ENCODE measurements around the gene EML5.

EML5 gene

DNA sequence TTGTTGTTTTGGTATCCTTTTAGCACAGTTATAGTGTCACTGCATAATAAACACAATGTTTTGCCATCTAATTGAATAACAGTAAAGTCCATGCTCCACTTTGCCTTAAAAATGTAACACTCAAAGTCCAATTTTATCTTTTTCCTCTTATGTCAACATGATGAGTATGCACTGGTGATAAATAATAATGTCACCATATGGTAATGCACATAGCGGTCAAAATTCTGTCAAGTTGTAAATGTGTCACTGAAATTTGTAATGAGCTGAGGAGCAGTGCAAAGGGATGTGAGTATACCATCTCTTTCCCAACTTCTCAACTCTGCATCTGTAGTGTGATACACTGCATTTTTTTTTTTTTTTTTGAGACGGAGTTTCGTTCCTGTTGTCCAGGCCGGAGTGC lies 65.7 kb downstream of the EML5 start:
- DNase-seq (ENCODE audit: low read depth in 3 of 3) = no peak

DNA sequence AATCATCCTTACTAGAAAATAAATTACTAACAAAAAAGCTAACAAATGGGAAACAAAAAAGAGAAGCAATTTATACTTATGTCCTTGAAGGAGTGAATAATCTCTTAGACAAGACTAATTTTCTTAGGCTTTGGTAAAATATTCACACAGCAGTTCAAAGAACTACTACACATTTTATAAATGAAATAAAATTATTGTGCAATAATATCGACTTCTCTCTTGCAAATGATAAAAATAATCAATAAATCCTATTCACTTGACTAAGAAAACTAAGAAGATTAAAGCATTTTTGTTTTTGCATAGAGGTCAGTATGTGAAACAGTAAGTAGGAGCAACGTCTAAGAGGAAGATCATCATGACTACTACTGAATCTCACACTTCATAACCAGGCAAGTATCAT lies 82.0 kb downstream of the EML5 start:
- no peak for DNase-seq (ENCODE audit: low read depth in 3 of 3)

DNA sequence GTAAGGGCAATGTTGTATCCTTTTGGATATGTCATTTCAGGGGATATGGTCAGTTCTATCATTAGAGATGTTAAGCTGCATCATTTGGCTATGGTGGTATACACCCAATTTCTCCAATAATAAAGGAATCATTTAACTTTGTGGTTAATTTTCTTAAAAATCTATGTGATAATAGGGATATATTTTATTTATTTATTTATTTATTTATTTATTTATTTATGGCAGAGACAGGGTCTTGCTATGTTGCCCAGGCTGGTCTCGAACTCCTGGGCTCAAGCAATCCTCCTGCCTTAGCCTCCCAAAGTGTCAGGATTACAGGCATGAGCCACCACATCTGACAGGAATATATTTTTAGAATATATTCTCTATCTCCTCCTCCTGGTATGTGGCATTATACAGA lies 85.7 kb downstream of the EML5 start:
- DNase-seq (ENCODE audit: low read depth in 3 of 3) = no peak

DNA sequence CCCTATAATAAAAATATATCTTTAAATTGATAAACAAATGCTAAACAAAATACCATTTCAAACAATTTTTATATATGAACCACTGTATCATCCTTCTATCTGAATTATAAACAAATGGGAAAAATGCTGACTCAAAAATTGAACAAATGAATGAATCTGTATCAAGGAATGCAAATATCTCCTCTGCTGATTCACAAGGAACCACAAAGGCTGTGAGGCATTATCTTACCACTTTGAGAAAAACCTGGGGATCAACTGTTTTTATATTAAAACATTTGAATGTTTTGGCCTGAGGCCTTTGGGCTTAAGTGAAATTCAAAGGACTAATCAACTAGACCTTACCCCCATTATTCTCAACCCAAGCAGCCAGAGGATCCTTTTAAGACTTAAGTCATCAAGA lies 86.3 kb downstream of the EML5 start:
- no peak for DNase-seq (ENCODE audit: low read depth in 3 of 3)

DNA sequence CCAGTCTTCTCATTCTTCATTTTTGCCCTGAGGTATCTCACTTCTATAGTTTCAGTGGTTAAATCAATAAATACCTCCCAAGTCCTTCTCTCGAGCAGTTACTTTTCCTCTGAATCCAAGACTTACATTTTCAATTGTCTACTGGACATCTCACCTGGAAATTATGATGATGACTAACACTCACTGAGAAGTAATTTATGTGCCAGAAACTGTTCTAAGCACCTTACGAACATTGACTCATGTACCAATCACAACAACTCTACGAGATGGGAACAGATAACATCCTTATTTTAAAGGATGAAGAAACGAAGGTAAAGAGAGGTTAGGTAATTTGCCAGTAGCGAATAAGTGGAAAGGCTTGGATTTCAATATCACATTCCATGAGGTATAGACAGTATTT lies 94.1 kb downstream of the EML5 start:
- DNase-seq (ENCODE audit: low read depth in 3 of 3) = no peak

DNA sequence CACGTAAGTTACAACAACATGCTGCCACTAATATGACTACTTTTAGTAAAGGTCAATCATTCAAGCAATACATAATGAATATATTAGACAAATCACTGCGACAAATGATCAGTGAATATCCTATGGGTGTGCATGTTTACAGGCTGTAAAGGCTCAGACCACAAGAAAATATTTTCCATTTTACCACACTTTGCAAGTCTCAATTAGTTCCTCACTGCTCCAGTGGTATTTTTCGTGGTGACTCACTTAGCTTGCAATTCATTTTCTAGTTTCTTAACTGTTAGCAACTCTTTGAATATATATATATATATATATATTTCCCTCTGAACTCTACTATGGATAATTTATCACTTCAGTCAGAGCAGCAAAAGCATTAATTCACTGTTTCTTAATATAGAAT lies 96.9 kb downstream of the EML5 start:
- DNase-seq (ENCODE audit: low read depth in 3 of 3) = no peak

DNA sequence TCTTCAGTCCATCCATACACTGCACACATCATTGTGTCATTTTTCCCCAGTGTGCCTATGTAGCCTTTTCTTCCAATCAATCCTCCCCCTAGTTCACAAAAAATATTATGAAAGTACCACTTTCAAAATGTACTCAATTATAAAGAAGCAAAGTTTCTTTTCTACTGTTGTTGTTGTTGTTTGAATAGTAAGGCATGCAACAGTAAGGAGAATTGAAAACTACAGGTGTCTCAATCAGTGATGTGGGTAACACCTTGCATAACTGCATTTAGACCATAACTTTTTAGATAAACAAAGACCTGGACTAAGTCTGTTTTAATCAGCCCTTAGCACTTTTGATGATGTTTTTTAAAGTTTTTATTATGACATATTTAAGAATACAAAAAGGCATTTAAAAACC lies 104.4 kb downstream of the EML5 start:
- no peak for DNase-seq (ENCODE audit: low read depth in 3 of 3)

DNA sequence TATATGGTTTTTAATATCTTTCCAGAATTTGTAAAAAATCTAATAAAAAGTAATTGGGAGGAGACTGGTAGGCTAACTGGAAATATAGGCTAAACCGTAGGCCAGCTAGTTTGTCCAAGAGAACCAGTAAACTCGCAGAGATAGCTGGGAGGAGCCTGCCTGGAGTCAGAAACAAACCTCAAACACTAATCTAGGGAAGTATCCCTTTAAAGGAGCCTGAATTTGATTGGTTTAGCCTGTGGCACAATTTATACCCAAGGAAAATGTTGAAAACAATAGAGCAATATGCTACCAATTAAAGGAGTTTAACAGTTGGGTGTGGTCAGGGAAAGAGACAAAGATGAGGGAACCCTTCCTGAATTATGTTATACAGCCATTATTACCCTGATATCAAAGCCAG lies 109.6 kb downstream of the EML5 start:
- DNase-seq (ENCODE audit: low read depth in 3 of 3) = no peak

DNA sequence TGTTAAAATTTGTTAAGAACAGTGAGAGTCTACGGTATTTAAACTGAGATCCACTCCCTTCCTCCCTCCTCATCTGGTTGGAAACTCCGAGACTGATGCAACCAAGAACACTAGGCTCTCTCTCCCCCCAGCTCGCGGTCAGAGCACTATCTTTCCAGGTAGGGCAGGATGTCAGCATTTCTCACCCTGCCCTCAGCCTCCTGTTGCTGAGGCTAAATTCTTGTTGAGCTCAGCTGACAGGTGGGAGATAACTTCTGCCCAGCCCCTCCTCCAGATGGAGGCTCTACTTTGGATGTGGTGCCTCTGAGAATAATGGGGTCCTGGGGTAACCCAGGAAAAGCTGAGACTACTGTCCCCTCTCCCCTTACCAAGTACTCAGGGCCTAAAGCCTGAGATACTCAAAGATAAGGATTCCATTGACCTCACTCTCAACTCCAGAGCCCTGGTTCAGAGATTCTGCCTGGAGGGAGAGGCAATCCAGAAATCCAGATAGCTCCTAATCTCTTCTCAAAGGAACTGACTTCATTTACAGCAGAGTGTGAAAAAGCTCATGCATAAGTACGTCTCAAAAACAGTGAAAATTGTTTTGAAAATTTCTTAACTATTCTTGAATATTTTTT lies 110.1 kb downstream of the EML5 start:
- no peak for DNase-seq (ENCODE audit: low read depth in 3 of 3)

DNA sequence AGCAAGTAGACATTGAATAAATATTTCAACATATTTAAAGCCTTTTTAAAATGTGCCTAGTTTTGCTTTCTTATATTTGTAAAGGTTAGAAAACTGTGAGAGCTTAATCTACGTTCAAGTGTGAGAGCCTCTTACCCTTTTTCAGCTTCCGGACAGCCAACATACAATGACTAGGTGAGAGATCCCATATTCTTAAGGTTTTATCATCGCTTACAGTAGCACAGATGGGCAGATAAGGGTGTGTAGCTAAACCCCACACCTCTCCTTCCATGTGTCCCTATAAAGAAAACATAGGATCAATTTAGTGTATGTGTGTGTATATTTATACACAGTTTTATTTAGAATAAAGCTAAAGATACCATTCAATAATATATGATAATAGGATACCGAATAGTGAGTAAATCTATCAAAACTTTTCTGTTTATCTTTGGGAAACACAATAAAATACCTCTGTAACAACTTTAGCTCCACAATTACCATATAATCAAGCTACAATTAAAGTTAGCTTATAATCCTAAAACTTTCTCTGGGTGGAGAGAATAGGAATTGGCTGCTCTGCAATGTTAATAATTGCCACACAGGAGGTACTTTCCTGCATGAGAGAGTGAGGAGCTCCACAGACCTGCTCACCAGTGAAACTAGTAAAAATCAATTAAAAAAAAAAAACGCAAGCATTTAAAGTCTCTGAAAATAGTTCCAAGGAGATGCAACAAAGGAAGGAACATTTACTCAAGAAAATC lies 110.8 kb downstream of the EML5 start:
- no peak for DNase-seq (ENCODE audit: low read depth in 3 of 3)

DNA sequence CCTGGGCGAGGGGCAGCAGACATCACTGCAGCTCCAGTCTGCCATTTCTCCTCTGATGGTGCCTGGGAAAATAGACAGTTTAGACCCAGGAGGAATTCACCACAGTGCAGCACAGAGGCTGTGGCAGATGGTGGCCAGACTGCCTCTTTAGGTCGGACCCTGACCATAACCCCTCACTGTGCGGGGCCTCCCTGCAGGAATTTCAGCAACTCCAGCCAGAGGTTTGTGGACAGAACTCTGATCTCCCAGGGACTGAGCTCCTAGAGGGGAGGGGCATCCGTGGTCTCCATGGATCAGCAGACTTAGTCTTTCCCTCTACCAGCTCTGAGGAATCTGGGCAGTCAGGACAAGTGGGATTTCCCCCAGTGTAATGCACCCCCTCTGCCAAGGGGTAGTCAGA lies 123.4 kb downstream of the EML5 start:
- DNase-seq (ENCODE audit: low read depth in 3 of 3) = no peak

DNA sequence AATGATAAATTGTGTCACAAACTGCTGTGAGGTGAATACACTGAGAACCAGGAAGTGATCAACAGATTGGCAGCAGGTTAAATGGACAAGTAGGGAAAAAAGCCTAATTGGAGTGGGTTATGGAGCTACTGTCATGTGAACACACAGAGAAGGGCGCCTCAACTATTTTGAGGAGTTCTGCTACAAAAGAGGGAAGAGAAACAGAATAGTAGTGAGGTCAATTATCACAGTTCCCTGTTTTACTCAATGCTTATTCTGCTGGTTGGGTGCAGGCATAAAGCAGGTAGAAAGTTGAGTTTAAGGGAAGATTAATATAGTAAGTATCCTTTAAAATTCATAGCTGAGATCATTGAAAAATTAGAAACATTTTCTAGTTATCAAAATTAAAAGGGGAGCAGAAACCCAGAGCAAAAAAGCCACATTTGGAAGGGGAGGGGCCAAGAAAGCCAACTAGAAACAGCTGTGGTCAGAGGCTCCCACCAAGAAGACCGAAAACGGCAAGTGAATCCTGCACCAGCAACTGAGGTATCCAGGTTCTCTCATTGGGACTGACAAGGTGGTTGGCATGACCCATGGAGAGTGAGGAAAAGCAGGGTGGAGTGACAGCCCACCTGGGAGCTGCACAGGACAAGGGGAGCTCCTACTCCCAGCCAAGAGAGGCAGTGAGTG lies 124.2 kb downstream of the EML5 start:
- no peak for DNase-seq (ENCODE audit: low read depth in 3 of 3)

DNA sequence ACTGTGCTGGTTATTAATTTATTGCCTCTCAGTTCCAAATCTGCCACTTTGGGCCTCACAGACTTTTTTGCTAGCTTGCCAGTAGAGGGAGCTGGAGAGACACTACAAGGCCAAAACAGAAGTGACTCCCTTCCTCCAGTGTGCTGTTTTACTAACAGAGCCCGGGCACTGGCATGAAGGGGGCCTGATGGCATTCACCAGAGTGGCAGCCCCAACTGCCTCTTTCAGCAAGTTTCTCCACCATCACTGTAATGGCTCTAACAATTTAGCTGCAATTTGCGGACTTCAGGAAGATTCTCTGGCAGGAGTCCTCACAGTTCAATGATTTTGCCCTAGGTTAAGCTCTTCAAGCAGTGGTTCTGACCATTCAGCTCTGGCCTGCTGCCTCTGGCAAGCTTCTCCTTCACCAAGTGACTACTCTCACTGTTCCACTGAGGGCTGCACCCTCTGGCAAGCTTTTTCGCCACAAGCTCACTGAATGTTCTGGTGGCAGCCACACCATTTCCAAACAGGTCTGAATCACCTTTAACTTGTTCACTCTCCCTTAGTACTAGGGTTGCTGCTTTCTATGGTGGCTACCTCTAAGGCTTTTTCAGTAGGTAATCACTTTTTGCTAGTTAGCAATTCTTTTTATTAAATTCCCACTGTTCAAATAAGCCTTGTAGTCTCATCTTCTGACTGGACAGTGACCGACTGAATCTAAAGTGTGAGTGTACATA lies 125.0 kb downstream of the EML5 start:
- DNase-seq (ENCODE audit: low read depth in 3 of 3) = peak; percentile 8 to 25 (median 11)

DNA sequence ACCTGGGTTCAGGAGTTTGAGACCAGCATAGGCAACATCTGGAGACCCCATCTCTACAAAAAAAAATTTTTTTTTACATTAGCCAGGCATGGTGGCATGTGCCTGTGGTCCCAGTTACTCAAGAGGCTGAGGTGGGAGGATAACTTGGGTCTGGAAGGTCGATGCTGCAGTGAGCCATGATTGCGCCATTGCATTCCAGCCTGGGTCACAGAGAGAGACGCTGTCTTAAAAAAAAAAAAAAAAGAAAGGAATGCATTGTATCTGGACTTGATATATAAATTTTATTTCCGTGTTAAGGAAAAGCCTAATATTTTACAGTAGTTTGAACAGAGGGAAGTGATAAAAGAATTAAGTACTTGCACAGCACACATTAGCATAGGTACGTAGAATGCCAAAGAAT lies 132.7 kb downstream of the EML5 start:
- no peak for DNase-seq (ENCODE audit: low read depth in 3 of 3)

DNA sequence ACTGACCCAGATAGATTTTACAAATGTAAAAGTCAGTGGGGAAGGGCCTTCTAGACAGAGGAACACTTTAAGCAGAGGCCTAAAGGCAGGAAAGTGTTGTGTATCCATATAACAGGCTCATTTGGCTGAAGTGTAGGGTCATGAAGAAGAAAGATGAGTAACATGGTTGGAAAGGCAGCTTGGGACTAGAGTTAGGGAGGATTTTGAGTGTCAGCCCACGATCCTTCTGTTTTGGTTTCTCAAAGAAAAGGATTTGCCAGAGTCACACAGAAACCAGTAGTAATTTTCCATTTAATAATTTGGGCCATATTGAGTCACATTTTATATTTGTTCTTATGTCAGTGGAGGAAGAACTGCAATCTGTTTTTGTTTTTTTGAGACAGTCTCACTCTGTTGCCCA lies 153.5 kb downstream of the EML5 start:
- no peak for DNase-seq (ENCODE audit: low read depth in 3 of 3)

DNA sequence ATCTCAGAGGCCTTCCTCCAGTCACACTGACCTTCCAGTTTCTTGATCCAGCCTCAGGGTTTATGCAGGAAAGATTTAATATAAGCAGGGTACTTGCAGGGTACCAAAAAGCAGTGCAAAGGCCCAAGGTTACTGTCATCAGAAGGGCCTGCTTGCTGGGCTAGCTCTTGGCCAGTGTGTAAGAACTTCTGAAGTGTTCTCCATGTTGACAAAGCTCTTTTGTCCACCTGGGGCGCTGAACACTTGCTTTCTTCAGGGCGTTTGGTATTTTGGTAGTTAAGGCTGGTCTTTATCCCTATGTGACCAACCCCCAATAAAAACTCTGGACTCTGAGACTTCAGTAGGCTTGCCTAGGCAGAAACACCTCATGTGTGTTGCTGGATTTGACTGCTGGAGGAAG lies 160.2 kb downstream of the EML5 start:
- no peak for DNase-seq (ENCODE audit: low read depth in 3 of 3)

DNA sequence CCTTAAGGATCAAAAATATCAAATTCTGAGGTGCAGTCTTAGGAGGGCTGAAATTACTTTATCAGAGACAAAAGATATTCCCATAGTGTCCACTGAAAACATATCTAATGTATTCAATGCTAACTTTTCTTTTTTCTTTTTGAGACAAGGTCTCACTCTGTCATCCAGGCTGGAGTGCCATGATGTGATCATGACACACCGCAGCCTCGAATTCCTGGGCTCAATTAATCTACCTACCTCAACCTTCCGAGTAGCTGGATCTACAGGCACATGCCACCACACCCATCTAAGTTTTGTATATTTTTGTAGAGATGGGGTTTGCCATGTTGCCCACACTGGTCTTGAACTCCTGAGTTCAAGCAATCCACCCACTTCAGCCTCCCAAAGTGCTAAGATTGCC lies 161.7 kb downstream of the EML5 start:
- DNase-seq (ENCODE audit: low read depth in 3 of 3) = no peak

DNA sequence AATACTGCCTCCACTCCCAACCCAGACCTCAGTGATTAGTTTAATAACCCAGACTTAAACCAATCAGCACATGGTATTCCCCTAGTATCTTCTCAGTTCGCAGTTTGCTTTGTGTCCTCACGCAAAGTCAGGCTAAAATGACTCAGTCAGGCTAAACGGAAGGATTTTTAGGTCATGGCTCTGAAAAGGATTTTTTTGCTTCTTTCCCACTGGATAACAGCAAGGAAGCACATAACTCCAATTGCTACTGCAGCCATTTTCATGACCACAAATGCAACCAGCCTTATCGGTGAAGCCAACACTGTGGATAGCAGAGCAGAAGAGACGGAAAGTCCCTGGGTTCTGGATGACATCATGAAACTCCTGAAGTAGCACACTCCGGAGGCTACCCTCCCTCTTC lies 162.2 kb downstream of the EML5 start:
- DNase-seq (ENCODE audit: low read depth in 3 of 3) = no peak

DNA sequence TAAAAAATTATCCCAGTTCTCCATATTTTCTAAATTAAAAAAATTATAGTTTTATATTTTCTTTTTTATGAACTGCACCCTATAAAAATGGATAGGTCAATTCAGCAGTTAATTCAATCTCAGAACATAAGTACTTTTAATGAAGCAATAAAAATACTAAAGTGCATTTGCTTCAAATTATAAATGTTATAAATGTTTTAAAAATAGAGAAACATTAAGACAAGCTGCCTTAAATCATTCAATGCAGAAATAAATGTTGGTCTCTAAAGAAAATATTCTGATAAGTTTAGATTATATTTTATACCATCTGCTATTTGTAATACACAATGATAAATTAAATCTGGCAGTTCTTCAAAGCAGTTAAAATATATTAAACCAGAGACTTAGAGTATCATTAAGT lies 164.3 kb downstream of the EML5 start:
- no peak for DNase-seq (ENCODE audit: low read depth in 3 of 3)

DNA sequence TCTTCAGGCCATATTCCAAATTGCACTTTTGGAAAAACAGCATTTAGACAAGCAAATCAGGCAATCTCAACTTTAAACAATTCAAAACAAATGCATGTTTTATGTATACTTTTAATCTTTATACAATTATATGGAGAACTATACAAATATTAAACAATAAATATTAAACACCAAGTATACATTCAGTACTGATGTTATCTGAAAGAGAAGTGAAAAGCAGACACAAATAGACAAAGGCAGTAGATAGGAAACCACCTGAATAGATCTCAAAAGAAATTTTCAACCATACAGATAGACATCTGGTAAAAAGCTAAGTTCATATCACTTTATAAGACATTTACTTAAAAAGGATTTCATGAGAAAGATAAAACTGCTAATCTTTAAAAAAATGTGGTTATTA lies 164.7 kb downstream of the EML5 start:
- DNase-seq (ENCODE audit: low read depth in 3 of 3) = no peak

DNA sequence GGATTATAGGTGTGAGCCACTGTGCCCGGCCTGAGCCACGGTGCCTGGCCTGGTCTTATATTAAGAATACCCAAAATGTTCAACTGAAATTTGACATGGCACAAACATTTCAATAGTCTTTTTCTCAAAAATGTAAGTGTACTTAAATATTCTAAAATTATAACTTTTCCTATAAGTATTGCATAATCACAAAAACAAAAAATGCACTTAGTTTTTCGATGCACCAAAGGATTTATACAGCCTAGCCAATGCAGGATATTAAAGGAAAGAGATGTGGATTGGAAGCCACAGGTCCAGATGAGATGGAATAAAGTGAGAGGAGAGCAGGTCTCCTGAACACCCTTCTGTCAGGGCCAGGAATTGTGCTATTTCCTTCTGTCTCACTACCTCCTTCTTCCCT lies 167.1 kb downstream of the EML5 start:
- DNase-seq (ENCODE audit: low read depth in 3 of 3) = no peak

DNA sequence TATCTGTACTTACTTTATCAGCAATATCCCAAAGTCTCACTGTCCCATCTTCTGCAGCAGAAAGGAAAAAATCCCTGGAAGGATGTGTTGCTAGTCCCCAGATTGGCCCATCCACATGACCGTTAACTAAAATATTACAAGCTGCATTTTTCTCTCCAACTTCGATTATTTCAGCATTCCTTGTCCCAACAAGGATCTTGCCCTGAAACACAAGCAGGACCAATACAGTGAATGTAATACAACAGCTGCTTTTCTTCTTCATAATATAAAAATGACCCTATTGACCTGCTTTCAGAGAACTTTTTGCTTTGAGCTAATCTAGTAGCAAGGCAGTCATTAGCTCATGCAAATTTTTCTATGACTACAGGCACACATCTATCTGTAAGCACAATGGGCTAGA lies 171.7 kb downstream of the EML5 start:
- no peak for DNase-seq (ENCODE audit: low read depth in 3 of 3)

DNA sequence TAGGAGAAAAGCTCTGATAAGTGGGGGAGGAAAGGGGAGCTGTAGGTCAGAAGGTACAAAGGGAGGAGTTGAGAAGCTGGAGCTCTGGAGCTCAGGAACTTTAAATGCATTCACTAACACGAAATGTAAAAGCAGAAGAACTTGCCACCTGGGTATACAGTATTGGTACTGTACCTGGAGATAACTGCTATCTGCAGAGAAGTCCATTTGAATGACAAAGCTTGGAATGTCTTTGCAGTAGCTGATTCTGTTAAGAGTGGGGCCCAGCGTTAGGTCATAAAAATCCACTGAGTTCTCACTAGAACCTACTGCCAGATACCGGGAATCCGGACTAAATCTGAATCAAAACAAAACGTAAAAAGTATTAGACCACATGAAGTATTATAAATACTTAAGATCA lies 174.3 kb downstream of the EML5 start:
- DNase-seq (ENCODE audit: low read depth in 3 of 3) = no peak
